Type B pancreatic cell (in vitro differentiated cells): ENCODE measurements around the gene ACSF3. TPM values are rescaled to one million over a fixed set of nuclear protein-coding genes. Genes with fewer than 3 reads are reported as not detected.
"Not testable (repeated sequence)": the region's sequence is repeated elsewhere in the genome, so short reads cannot be mapped to it uniquely, and the experiment has no call there.

Source experiments
- DNase-seq: peaks from one replicate; pipeline ENCODE4 v3.0.0; 2021; ENCODE audit warnings: mixed read lengths; ENCODE audit not compliant: unreplicated experiment; ENCODE audit errors: extremely low spot score
- H3K27ac Mint-ChIP-seq: 2 replicates; pipeline ENCODE4 v1.8.0; 2021; ENCODE audit warnings: mild to moderate bottlenecking, mixed read lengths
- H3K27me3 Mint-ChIP-seq: 2 replicates; pipeline ENCODE4 v1.8.0; 2021; ENCODE audit warnings: mixed read lengths
- H3K36me3 Mint-ChIP-seq: 2 replicates; pipeline ENCODE4 v1.8.0; 2021; ENCODE audit warnings: mixed read lengths
- H3K4me1 Mint-ChIP-seq: one replicate; pipeline ENCODE4 v1.8.0; 2021; ENCODE audit warnings: mixed read lengths; ENCODE audit not compliant: unreplicated experiment
- H3K4me3 Mint-ChIP-seq: 2 replicates; pipeline ENCODE4 v1.8.0; 2021; ENCODE audit warnings: mild to moderate bottlenecking, mixed read lengths
- H3K9me3 Mint-ChIP-seq: 2 replicates; pipeline ENCODE4 v1.8.0; 2021; ENCODE audit warnings: mixed read lengths
- total RNA-seq: library from RNA; stranded (reverse); gene quantifications from 2 replicates; pipeline ENCODE4 v1.2.1, GENCODE V29; 2021; ENCODE audit warnings: low replicate concordance
- TF ChIP-seq, protein P1 (sequence below): fragments of 200-600 bp; sonication (generic); conservative IDR thresholded peaks from 2 replicates; pipeline ENCODE4 v1.5.0; 2021; ENCODE audit warnings: antibody characterized with exemption, mild to moderate bottlenecking

Gene ACSF3
- total RNA-seq, 1 donor from 2014 or later: 29.0 TPM

DNA sequence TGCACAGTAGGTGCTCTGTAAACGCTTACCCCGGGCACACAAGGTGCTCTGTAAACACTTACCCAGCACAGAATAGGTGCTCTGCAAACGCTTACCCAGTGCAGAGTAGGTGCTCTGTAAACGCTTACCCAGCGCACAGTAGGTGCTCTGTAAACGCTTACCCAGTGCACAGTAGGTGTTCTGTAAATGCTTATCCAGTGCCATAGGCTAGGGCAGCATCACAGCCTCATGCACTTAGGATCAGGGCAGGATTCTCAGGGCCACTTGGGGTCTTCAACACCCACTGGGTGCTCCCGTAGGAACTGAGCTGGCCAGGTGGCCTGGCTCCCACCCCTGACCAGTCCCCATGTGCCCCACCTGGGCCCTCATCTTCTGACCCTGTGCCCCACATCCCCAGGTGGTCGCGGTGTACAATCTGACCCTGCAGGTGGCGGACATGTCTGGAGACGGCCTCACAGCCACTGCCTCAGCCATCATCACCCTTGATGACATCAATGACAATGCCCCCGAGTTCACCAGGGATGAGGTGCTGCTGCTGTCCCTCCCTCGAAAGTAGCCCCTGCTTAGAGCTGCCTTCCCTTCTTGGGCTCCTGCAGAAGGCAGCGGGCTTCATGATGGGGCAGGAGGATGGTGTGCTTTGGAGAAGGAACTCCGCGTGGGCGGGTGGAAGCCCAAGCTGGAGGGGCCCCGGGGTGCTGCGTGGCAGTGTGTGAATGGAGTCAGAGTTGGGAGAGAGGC is 93.5 kb downstream of the ACSF3 start:
- DNase-seq: no peak
- Mint-ChIP-seq H3K4me1 (no peaks in the 10 kb centered on the region), H3K36me3 (no peaks in the 10 kb centered on the region), H3K27ac (peak overlapping the region; percentile 58), H3K9me3 (no peaks in the 10 kb centered on the region), H3K27me3 (peaks cover 23% of the 10 kb centered on the region), H3K4me3 (peak overlapping the region; percentile 34)
- TF ChIP-seq, protein P1, sequence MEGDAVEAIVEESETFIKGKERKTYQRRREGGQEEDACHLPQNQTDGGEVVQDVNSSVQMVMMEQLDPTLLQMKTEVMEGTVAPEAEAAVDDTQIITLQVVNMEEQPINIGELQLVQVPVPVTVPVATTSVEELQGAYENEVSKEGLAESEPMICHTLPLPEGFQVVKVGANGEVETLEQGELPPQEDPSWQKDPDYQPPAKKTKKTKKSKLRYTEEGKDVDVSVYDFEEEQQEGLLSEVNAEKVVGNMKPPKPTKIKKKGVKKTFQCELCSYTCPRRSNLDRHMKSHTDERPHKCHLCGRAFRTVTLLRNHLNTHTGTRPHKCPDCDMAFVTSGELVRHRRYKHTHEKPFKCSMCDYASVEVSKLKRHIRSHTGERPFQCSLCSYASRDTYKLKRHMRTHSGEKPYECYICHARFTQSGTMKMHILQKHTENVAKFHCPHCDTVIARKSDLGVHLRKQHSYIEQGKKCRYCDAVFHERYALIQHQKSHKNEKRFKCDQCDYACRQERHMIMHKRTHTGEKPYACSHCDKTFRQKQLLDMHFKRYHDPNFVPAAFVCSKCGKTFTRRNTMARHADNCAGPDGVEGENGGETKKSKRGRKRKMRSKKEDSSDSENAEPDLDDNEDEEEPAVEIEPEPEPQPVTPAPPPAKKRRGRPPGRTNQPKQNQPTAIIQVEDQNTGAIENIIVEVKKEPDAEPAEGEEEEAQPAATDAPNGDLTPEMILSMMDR: no peak

- H3K4me3 Mint-ChIP-seq: peak overlapping the region; percentile 34
- DNase-seq: no peak
- H3K27ac Mint-ChIP-seq: peak overlapping the region; percentile 58
- H3K4me1 Mint-ChIP-seq: no peaks in the 10 kb centered on the region
- H3K27me3 Mint-ChIP-seq: peaks cover 23% of the 10 kb centered on the region
- H3K9me3 Mint-ChIP-seq: no peaks in the 10 kb centered on the region
- TF ChIP-seq, protein P1: no peak
- no peaks in the 10 kb centered on the region for H3K36me3 Mint-ChIP-seq
Observed at GRCh38 chr16:89187770-89188392, 94.2 kb downstream of the ACSF3 start.

- not testable (repeated sequence) for DNase-seq, H3K4me1 Mint-ChIP-seq, H3K36me3 Mint-ChIP-seq, H3K4me3 Mint-ChIP-seq, H3K9me3 Mint-ChIP-seq
- Mint-ChIP-seq H3K27ac (peak overlapping the region; percentile 50), H3K27me3 (peaks cover 20% of the 10 kb centered on the region)
Observed at GRCh38 chr16:89188471-89189357, 95.1 kb downstream of the ACSF3 start.

- Mint-ChIP-seq H3K4me1 (no peaks in the 10 kb centered on the region), H3K4me3 (peak overlapping the region; percentile 31), H3K27ac (peak overlapping the region; percentile 50), H3K27me3 (peaks cover 19% of the 10 kb centered on the region), H3K9me3 (no peaks in the 10 kb centered on the region), H3K36me3 (no peaks in the 10 kb centered on the region)
- TF ChIP-seq, protein P1: no peak
- no peak for DNase-seq
Observed at GRCh38 chr16:89189358-89190025, 95.8 kb downstream of the ACSF3 start.

DNA sequence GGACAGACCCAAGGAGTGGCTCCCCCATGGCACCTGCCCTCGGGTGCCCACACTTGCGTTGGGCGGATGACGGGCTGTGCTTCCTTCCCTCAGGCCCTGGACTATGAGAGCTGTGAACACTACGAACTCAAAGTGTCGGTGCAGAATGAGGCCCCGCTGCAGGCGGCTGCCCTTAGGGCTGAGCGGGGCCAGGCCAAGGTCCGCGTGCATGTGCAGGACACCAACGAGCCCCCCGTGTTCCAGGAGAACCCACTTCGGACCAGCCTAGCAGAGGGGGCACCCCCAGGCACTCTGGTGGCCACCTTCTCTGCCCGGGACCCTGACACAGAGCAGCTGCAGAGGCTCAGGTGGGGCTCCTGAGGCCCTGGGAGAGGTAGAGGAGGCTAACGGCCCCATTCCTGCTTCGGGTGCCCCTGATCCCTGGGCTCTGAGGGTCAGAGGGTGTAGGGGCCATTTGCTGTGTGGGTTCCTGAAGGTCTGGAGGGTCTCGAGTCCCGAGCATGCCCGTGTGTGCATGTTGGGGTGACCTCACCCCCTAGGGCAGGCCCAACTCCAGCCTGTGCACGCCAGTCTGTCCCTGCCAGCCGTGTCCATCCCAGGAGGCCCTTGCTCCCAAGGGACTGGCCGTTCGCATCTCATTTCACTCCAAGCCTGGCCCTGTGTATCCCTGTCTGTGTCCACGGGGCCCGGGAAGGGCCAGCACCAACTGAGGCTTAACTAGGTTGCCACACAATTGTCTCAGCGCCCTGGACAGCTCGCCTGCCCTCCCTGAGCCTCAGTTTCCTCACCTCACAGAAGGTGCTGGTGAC is 96.7 kb downstream of the ACSF3 start:
- TF ChIP-seq, protein P1: no peak
- H3K27me3 Mint-ChIP-seq: peaks cover 17% of the 10 kb centered on the region

More for the DNA sequence above, 96.7 kb downstream of the ACSF3 start:
- no peaks in the 10 kb centered on the region for H3K36me3 Mint-ChIP-seq
- no peaks in the 10 kb centered on the region for H3K4me1 Mint-ChIP-seq
- H3K9me3 Mint-ChIP-seq: no peaks in the 10 kb centered on the region
- H3K27ac Mint-ChIP-seq: no peak overlapping the region
- H3K4me3 Mint-ChIP-seq: peak overlapping the region; percentile 31
- DNase-seq: no peak
